ENCODE data around the gene TMTC1.

DNA sequence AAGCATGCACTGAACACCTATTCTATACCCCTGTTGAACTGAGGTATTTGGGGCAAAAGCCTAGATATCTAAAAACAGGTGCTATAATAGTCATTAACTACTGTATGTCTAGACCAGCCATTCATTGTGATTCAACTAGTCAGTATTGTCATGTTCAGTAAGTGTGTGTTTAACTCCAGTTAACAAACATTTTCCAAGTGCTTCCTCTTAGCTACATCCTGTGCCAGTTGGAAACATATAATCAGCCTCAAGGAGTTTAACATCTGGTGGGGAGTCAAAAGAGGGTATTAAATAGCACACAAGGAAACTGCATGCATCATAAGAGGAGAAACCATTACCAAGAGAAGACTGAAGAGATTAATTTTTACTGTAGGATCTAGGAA lies 20.4 kb downstream of the TMTC1 start:
- TF ChIP-seq TAF1 (IDR thresholded peaks at IDR 0.05; ENCODE audit: borderline replicate concordance, insufficient read depth, low read length), result no peak
- no peak for TF ChIP-seq SIN3A (IDR thresholded peaks at IDR 0.05; ENCODE audit: borderline replicate concordance, insufficient read depth, low read length)
